Activated CD4-positive, alpha-beta T cell treated with anti-CD3 and anti-CD28 coated beads, Interleukin-2, amount 50 U/mL, for 24 hours (primary cell): ENCODE data around the gene SLC7A1.

ENCODE experiments used
- DNase-seq, 2 donors: peaks; one replicate each; pipeline ENCODE4 v3.0.0-alpha.2; 2020; ENCODE audit warnings: low read depth in 1 of 2, low spot score in 1 of 2

Gene SLC7A1

DNA sequence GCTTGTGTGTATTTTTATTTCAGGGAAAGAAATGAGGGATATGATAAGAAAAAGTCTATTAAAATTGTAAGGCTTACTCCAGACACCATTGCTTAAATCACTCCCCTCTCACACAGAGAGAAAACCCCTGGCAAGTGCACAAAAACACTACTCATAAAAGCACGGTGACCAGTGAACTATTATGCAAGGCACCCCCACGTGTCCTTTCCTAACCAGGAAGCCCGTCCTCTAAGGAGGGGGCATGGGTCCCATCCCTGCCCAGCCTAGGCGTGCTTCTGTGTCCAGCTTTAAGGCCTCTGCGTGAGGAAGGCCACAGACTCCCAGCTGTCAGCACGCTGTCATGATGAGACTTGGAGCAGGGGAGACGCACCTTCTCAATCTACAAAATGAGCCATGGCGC lies 83.5 kb downstream of the SLC7A1 start:
- no peak for DNase-seq

DNA sequence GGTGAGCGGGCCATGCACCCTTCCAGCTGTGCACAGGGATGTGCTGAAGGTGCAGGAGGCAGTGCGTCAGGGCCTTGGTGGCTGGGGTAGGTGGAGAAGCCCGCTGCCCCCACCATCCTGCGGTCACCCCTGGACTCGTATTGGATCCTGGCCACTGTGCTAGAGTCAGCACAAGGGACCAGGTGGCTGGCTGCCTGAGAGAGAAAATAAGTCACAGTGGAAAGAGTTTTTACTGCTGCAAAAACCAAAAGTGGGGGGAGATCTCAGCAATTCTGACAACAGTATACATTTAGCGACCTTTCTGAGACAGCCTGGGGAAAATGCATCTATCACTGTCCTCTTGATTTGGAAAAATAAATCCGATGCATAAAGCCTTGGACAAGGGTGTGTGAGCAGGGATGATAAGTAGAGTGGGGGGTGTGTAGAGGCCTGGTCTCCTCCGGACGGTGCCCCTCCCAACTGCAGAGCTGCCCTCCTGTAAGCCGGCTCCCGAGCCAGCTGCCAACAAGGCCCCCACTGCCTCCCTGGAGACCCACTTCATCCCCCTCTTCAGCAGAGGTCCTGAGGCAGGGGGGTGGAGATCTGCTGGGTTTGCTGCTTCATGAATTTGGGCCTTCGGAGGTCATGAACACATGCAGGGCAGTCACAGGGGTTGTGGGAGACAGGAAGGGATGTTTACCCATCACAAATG lies 84.2 kb downstream of the SLC7A1 start:
- DNase-seq = no peak

DNA sequence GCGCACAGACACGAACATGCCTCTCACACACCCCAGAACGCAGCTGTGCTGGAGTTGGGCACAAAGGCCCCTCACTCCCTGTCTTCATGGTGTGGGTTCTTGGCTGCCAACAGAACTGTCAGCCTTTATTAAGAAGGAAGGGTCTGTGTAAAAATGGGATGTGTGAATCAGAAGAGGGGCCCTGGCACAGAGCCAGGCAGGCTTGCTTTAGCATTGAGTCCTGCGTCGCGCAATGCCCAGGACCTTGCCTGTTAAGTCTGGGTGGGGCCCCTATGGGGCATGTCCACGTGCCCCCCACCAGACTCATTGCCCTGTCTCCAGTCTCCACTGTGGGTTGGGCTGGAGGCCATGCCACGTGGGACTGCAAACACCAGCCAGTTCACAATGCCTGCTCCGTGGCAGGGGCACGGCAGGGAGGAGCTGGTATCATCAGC lies 84.8 kb downstream of the SLC7A1 start:
- no peak for DNase-seq

DNA sequence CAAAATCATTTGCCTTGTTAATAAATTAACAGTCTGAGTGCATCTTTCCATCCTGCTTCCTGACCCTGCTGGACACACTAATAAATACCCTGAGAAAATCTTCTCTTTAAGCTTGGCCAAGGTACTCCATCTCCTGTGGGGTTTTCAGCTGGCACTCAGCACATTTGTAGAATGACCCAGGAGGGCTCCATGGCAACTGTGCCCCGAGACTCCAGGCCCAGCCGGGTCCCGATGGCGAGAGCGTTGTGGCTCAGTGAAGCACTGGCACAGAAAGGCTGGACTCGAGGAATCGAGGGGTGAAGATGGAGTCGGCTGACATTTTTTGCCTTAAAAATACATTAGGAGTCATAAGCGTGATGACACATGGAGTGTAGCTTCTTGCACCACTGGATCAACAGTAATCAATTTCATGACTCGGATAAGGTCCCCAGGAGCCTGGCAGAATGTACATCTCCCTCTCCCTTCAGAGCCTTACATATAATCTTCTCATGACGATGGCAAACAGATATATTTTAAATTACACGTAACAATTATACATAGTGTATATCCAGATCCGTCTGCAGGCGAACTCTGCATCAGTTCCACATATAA lies 85.4 kb downstream of the SLC7A1 start:
- no peak for DNase-seq

DNA sequence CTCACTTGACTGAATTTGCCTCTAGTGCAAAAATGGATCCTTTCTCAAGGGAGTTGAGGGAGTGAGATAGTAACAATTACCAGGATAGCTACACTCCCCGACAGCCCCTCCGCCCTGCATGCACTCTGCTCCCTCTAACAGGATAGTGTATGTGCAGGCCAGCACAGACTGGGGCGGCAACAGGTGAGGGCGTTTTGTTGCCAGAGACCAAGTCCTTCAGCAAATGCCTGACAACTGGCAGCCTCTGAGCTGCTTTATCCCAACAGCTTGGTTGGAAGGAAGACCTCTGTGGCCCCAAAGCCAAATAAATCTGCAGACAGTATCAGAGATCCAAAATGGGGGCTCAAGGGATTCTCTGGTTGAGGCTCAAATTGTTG lies 86.6 kb downstream of the SLC7A1 start:
- no peak for DNase-seq

DNA sequence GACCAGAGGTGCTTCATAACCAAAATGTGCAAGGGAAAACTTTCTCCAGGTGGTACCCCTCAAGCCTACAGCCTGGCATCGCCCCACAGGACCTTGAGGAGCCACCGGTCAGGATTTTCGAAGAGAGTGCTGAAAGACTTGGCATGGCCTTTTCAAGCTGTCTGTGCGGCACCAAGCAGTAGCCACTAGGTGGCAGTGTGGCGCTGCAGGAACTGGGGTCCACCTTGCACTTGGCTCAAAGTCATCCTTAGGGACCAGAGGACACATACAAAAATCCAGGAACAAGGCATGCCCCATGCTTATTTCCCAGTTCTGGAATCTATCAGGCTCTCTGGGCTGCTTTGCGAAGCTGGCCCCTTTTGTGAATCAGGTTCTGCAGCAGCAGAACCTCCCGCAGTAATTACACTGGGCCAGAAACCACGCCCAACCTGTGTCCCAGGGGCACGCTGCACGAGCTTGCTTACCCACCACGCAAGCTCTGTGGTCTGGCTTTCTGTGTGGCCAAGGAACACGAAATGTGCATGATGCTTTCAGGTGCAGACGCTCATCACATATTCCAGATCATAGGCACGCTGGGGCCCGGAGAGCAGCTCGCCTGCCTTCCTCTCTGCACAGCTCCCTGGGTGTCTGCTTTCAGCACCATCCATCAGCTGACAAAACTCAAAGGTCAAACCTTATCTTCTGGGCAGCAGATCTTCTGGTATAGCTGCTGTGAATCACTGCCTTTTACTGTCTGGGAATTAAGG lies 87.2 kb downstream of the SLC7A1 start:
- peak; percentile 47 to 64 for DNase-seq

DNA sequence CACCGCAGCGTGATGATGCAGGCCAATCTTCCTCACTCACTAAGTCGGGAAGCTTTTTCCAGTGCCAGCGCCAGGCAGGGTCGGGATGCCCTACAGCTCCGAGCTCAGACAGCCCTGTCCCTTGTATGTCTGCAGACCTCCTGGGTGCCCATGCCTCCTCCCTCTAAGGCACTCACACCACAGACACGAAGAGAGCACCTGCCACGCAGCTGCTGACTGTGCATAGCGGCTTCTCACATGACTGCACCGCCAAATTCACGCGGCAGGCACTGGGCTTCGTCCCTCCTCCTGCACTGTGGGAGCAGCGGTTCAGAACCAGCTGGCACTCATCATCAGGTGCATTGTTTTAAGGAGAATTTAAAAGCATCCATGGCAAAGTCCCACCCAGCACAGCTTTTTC lies 88.1 kb downstream of the SLC7A1 start:
- DNase-seq = no peak

DNA sequence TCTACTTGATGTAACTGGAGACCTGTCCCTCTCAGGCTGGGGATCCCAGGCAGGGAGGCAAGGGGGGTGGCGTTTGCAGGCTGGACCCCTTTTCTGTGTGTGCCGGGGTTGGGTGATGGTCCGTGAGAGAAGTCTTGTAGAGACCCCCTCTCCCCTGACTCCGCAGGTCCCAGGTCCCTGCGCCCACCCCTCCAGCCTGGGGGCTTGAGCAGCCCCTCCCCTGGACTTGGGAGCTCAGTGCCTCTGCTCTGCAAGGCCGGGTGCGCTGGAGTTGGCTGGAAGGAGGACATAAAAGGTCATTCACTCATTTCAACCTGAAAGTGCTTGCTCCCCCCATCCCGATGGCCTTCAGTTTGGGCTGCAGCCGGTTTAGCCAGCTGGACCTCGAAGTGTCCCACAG lies 89.5 kb downstream of the SLC7A1 start:
- DNase-seq = no peak

DNA sequence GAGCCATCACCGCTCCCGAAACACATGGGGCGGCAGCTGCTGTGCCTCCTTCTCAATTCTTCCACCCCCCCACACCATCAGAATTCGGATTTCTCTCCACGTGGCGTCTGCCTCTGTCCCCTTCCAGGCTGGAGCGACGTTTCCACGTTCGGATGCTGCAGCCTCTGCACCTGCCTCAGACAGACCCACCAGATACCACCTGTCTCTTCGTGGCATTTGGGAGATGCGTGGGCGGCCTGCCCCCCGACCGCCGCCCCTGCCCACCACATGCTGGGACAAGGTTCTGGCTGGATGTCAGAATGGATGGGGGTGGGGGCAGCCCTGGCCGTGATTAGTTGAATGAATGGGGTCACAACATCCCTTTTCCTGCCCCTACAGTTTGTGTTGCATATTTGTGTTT lies 90.0 kb downstream of the SLC7A1 start:
- DNase-seq = no peak

DNA sequence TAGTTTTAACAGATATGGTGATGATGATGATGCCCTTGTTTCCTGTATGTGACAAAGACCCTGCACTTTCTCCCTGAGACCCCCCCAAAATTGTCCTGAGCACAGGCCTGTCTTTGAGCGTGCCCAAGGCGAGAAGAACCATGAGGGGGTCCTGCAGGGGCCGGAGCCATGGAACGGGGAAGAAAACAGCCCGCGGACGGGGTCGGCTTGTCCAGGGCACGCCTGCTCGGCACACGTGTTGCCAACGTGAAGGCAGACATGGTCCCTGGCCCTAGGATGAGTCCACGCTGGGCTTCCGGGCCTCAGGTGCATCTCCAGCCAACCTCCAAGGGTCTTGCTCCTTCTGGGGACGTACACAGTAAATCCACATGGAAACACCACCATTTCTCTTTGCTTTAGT lies 90.8 kb downstream of the SLC7A1 start:
- DNase-seq = no peak

DNA sequence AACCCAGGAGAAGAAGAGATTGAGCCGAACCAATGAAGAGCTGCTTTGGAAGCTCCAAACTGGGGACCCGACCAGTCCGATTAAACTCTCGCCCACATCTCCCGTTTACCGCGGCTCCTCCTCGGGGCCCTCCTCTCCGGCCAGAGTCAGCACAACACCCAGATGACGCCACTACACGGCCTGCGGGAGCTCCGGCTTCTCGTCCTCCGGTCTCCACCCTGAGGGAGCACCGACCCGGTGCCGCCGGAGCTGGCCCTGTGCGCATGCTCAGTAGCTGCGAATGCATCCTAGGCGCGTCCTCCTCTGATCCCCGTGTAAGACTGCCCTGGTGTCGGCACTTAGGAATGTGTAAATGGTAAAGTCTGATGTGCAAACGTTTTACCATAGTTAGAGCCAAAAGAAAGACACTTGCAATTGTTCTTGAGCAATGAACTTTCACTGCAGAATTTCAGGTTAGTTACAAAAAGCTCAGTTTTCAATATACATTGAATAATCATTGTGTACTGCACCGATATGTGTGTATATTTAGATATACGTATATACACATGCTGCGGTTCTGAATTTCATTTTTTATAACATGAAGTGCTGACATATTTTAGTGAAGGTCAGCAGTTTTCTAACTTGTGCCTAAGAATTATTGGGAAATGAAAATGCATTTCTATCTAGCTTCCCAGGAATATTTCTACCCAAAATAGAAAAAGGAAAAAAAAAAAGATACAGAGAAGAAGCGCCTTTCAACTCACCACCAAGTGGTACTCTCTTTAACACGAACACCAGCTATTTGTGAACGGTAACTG lies 92.2 kb downstream of the SLC7A1 start:
- no peak for DNase-seq

DNA sequence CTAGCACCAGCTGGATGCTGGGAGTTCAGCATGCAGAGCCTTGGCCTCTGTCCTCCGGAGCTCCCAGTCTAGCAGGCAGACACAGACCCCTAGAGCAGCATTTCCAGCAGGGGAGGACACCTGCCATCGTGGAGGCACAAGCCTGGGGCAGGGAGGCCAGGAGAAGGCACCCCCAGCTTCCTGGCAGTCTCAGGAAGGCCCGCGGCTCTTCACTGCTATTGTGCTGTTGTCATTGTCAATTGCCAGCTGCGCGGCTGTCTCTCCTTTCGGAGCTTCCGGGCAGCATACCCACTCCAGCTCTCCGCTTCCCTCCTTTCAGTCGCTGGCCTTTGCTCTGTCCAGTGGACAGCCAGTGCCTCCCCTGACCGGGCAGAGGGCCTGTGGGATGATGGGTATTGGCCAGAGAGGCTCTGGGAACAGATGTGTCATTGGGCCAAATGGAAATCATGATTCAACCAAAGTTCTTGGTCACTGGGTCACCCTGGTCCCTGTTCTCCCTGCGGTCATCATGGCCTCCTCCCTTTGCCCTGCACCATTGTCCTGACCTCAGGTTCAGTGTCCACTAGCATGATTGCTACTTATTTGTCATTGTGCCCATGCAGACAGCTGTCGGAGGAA lies 93.0 kb downstream of the SLC7A1 start:
- DNase-seq = no peak

DNA sequence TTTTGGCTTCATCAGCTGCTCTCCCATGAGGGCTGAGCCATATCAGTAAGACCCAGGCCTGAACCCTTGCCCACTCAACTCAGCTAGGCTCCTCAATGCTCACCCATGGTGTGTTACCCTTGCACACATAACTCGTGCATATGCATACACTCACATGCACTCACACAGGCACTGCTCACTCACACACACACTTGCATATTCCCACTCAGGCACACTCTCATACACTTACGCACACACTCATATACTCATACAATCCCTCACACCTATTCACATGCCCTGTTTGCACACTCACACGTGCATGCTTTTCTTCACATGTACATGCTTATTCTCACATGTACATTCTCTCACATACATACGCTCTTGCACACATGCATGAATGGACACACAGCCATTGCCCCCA lies 93.8 kb downstream of the SLC7A1 start:
- no peak for DNase-seq

DNA sequence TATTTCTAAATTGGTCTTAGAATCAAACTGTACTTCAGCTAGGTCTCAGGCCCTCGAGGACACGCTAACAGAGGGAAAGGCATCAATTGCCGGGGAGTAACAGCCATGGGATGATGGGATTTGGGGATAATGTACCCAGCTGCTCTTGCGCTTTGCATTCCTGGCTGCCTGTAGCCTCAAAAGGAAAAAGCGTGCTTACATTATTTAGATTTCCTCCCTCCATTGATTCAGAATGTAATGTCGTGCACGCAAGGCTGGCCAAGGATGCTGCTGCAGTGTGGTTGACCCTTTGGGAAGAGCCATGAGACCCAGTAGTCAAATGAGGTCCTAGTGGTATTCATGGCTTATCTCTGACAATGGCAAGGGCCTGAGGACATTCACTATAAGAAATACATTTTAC lies 95.1 kb downstream of the SLC7A1 start:
- DNase-seq = no peak

DNA sequence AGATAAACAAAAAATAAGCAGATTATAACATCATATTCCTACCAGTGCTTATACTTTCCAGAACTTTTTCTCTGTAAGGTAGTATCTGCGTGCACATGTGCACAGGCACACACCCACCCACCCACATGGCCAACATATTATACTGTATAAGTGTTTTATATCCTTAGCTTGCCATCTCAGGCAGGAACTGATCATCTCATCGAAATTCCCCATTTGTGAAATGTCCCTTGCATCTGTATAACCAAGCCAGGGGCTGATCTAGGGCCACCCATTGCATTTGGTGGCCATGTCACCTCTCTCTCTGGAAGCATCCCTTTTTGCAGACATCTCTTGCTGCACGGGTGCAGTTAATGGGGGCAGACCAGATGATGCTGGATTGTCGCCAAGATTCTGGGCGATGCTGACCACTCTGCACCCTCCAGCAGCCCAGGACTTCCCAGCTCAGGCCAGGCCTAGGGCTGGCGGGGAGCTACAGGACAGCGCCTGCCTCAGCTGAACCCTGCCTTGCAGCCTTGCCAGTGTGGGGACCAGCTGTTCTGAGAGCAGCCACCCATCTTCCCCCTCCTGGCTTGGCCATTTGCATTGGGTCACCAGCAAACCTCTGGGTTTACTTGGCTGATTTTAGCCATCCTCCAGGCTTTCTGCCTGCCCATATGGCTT lies 95.9 kb downstream of the SLC7A1 start:
- no peak for DNase-seq

DNA sequence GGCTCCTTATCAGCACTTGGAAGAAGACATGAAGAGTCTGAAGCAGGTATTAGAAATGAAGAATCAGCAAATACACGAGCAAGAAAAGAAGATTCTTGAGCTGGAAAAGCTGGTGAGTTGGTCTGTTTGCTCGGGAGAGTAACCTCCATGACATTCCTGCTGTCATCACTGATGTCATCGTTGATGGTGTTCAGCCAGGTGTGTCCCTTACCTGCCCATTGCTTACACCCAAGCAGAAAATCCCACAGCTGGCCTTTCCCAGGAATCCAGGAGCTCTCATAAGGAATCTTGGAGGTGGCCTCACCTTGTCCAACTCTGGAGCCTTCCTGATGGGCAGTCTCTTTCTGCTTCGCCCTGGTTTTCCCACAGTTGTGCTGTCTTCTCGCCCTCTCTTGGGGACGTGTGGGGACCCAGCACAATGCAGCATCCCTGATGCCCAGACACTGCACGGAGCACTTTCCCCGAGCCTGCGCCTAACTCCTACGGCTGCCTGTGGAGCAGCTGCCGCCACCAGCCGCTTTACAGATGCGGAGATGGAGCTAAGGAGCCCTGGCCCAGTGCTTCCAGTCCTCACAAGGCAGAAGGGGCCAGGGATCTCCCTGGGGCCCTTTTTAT lies 97.0 kb downstream of the SLC7A1 start:
- no peak for DNase-seq

DNA sequence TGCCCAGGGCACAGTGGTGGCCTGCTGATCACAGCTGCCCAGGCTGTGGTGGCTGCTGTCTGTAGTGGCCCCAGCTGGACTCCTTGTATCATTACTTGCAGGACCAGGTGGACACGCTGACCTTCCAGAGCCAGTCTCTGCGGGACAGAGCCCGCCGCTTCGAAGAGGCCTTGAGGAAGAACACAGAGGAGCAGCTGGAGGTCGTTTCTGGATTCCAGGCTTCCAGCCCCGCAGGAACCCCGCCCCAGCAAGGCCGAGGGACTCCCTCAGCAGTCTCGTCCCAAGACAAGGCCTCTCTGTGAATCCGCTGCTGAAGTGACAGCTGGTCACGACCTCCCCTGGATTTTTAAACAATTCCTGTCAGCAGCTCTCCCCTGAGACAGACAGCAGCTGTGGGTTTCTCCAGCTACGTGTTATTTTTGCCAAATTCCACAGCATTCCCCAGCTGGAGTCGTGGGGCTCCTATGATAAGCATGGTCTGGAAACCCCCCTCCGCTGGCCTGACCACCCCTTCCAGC lies 98.3 kb downstream of the SLC7A1 start:
- DNase-seq = no peak

DNA sequence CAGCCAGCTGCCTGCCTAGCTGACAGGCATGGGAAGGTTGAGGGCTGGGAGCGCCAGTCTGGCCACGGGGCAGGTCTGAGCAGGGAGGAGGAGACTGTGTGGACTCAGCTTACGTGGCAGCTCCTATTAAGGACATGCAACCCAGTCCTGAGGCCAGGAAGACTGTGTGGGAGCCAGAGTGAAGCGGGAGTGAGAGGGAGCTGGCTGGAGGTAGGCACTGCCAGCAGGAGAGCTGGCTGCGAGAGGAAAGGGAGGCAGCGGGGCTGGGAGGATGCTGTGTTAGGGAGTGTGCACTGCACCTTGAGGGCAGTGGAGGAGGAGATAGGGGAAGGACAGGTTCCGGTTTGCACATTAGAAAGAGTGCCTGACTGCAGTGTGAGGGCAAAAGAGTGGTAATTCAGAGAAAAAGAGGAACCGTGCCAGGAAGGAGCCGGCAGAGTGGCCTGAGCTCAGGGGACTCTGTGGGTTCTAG lies 99.2 kb downstream of the SLC7A1 start:
- no peak for DNase-seq

DNA sequence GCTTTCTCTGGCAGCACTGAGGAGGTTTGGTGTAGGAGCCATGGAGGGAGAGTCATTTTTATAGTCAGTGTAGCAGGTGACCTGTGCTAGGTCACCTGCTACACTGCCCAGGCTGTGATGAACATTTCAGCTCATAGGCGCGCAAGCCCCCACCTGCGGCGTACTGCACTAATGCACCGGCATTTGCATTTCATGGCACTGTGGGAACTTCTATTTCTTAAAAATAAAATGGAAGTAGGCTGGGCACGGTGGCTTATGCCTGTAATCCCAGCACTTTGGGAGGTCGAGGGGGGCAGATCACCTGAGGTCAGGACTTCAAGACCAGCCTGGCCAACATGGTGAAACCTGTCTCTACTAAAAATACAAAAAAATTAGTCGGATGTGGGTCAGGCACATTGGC lies 101.0 kb downstream of the SLC7A1 start:
- DNase-seq = no peak

DNA sequence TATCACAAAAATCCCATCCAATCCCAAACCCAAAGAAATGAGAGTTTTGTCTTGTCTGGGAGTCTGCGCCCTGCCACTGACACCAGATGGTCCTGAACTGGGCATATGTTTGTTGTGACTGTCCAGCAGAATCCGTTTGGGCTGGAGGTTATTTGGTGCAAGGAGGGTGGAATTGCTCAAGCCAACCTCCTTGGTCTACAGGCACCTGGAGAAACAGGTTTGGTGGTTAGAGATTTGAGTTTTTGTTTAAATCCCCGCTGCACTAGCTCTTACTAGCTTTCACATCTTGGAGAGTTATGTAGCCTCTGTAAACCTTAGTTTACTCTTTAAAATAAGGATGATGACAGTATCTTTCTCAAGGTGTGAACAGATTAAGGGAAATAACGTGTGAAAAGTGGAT lies 101.7 kb downstream of the SLC7A1 start:
- DNase-seq = no peak
